Uterus (tissue), 4 donors: ENCODE results near the gene MSRB1. TPM values are rescaled to one million over a fixed set of nuclear protein-coding genes. Genes with fewer than 3 reads are reported as not detected.
A peak's percentile ranks its signal among the peaks of the same experiment; 100 is the strongest.

Experiments
- DNase-seq, 2 donors: peaks; one replicate each; pipeline ENCODE4 v3.0.0-alpha.2; 2019 to 2020
- H3K27ac ChIP-seq, 2 donors: fragments of 200-600 bp; sonication (generic); 1 replicate in 1 of 2; 2 replicates in 1 of 2; pipeline ENCODE4 v1.5.1; 2016 to 2018
- H3K27me3 ChIP-seq, 2 donors: fragments of 200-600 bp; sonication (generic); one replicate each; pipeline ENCODE4 v1.5.1; 2018 to 2019; ENCODE audit warnings: control low read depth in 1 of 2
- H3K36me3 ChIP-seq, 2 donors: fragments of 200-600 bp; sonication (generic); one replicate each; pipeline ENCODE4 v1.5.1; 2019; ENCODE audit warnings: control low read depth in 1 of 2
- H3K4me1 ChIP-seq, 2 donors: fragments of 200-600 bp; sonication (generic); one replicate each; pipeline ENCODE4 v1.5.1; 2018 to 2019; ENCODE audit warnings: control low read depth in 1 of 2
- H3K4me3 ChIP-seq, 2 donors: fragments of 200-600 bp; sonication (generic); 1 replicate in 1 of 2; 2 replicates in 1 of 2; pipeline ENCODE4 v1.5.1; 2018 to 2019; ENCODE audit warnings: mild to moderate bottlenecking in 1 of 2
- H3K9me3 ChIP-seq, 2 donors: fragments of 200-600 bp; sonication (generic); one replicate each; pipeline ENCODE4 v1.5.1; 2019; ENCODE audit warnings: control low read depth in 1 of 2
- CTCF ChIP-seq, 4 experiments: fragments of 200-600 bp in 2 of 4; fragments of 450-650 bp in 2 of 4; sonication (generic) in 2 of 4; IDR thresholded peaks; one replicate each; pipeline ENCODE4 v1.5.1; 2016 to 2019; ENCODE audit warnings: antibody characterized with exemption in 4 of 4, mild to moderate bottlenecking in 2 of 4, moderate library complexity in 1 of 4
- POLR2A ChIP-seq, 2 donors: fragments of 450-650 bp; IDR thresholded peaks; one replicate each; pipeline ENCODE4 v1.6.1; 2016; ENCODE audit warnings: antibody characterized with exemption in 2 of 2, mild to moderate bottlenecking in 1 of 2, moderate library complexity in 1 of 2
- intact Hi-C: fragments of 100-400 bp; cut with DNase I; formaldehyde crosslinking; loops from one replicate; pipeline ENCODE4 v1.15.1; 2023; ENCODE audit warnings: low total_unique reads
- total RNA-seq, 4 donors: library from RNA; depleted of rRNA in 3 of 4; stranded (reverse); fragments of >200 nt in 3 of 4; gene quantifications; one replicate each; pipeline versions ENCODE4 v1.1.0 to v1.2.4, GENCODE V29; 2014 to 2023
- donor health status: DM: yes; HTN: yes; CAD: no.

MSRB1 gene
- total RNA-seq, 4 donors from 2014 or later = 5.6 to 21.2 (median 11.9) TPM

DNA sequence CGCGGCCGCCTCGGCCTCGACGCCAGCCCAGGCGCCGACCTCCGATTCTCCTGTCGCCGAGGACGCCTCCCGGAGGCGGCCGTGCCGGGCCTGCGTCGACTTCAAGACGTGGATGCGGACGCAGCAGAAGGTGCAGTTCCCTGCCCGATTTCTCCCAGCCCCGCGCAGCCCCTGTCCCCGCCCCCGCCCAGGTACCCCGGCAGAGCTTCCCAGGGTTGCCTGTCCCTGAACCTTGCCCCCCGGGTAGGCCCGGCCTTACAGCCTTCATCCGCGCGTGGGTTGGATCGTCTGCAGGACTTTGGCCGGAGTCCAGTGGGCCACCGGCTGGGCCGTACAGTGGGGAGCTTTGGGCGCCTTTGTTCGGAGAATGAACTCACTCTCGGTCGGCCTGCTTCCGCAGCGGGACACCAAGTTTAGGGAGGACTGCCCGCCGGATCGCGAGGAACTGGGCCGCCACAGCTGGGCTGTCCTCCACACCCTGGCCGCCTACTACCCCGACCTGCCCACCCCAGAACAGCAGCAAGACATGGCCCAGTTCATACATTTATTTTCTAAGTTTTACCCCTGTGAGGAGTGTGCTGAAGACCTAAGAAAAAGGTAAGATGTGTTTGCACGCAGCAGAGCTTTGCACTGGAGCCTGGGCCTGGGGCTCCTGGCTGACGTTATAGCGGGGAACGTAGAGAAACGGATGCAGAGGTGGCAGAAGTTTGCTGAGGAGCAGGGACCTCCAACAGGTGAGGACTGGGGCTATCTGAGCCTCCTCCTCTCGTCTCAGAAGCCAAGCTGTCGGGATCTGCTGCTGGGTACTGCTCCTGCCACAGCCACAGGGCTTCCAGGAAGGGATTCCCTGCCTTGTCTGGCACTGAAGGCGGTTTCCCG lies 41.6 kb upstream of the MSRB1 start:
- Histone ChIP-seq H3K36me3 (no peaks in the 10 kb centered on the region), H3K4me3 (peak overlapping the region; percentile 45 to 57), H3K27ac (peak overlapping the region; percentile 56 to 61), H3K27me3 (peaks cover 4 to 14% of the 10 kb centered on the region in 2 donors), H3K9me3 (no peaks in the 10 kb centered on the region), H3K4me1 (peaks cover 0 to 8% of the 10 kb centered on the region in 2 donors)
- TF ChIP-seq POLR2A (IDR thresholded peaks at IDR 0.05) = no peak
- TF ChIP-seq CTCF (IDR thresholded peaks at IDR 0.05) = no peak
- no peak for DNase-seq
- intact Hi-C loops = no loop called here

GRCh38 chr16:1983544-1984346 lies 40.7 kb upstream of the MSRB1 start, which contains the start of gene GFER:
TSS of gene GFER (plus strand) at chr16:1984193. CDS start at chr16:1984219, 26 bp downstream.
- intact Hi-C loops = no loop called here
- Histone ChIP-seq H3K36me3 (no peaks in the 10 kb centered on the region), H3K27ac (peak within 1 kb of the TSS; percentile 56 to 61), H3K9me3 (no peaks in the 10 kb centered on the region), H3K27me3 (peaks cover 0 to 14% of the 10 kb centered on the region in 2 donors), H3K4me1 (peaks cover 0 to 8% of the 10 kb centered on the region in 2 donors), H3K4me3 (peak within 1 kb of the TSS; percentile 45 to 57)
- TF ChIP-seq CTCF (IDR thresholded peaks at IDR 0.05) = peak; percentile 20 to 44 (median 31)
- peak in 1 of 2 donors; percentile 59 for TF ChIP-seq POLR2A (IDR thresholded peaks at IDR 0.05)
- DNase-seq = peak; percentile 84 to 91

GRCh38 chr16:1982991-1983543 lies 40.1 kb upstream of the MSRB1 start:
- TF ChIP-seq POLR2A (IDR thresholded peaks at IDR 0.05) (no peak), CTCF (IDR thresholded peaks at IDR 0.05) (peak in 1 of 4 experiments; percentile 1)
- Histone ChIP-seq H3K4me1 (peaks cover 0 to 8% of the 10 kb centered on the region in 2 donors), H3K27me3 (peaks cover 0 to 14% of the 10 kb centered on the region in 2 donors), H3K36me3 (no peaks in the 10 kb centered on the region), H3K9me3 (no peaks in the 10 kb centered on the region), H3K4me3 (peak overlapping the region; percentile 45 to 57), H3K27ac (peak overlapping the region in 1 of 2 donors; percentile 56)
- intact Hi-C loops = no loop called here
- no peak for DNase-seq

DNA sequence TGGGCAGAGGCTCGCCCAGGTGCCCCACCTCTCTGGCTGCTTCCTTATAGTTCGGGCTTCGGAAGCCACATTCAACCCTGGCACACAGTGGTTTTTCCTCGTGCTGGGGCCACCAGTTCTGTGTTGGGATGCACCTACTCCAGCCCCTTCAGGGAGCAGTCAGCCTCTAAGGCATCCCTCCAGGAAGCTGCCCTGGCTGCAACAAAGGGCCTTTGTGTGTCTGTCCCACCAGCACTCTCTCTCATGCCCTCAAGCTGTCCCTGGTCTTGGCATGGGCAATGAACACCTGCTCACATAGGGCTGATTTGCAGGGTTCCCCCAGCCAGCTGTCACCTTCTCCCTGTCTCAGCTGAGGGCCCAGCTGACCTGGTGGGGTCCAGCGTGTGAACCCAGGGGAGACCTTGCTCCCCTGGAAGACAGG lies 39.0 kb upstream of the MSRB1 start:
- Histone ChIP-seq H3K4me1 (peaks cover 0 to 8% of the 10 kb centered on the region in 2 donors), H3K27me3 (peaks cover 0 to 14% of the 10 kb centered on the region in 2 donors)
- DNase-seq = no peak

More for the DNA sequence above, 39.0 kb upstream of the MSRB1 start:
- TF ChIP-seq POLR2A (IDR thresholded peaks at IDR 0.05) = no peak
- TF ChIP-seq CTCF (IDR thresholded peaks at IDR 0.05) = no peak
- H3K36me3 ChIP-seq = no peaks in the 10 kb centered on the region
- no peak overlapping the region for H3K4me3 ChIP-seq
- H3K9me3 ChIP-seq = no peaks in the 10 kb centered on the region
- no peak overlapping the region for H3K27ac ChIP-seq
- intact Hi-C loops = no loop called here
